ENCODE results near the gene SCG5.

- no peak for TF ChIP-seq POLR2A (IDR thresholded peaks at IDR 0.05)
- TF ChIP-seq, protein P1, sequence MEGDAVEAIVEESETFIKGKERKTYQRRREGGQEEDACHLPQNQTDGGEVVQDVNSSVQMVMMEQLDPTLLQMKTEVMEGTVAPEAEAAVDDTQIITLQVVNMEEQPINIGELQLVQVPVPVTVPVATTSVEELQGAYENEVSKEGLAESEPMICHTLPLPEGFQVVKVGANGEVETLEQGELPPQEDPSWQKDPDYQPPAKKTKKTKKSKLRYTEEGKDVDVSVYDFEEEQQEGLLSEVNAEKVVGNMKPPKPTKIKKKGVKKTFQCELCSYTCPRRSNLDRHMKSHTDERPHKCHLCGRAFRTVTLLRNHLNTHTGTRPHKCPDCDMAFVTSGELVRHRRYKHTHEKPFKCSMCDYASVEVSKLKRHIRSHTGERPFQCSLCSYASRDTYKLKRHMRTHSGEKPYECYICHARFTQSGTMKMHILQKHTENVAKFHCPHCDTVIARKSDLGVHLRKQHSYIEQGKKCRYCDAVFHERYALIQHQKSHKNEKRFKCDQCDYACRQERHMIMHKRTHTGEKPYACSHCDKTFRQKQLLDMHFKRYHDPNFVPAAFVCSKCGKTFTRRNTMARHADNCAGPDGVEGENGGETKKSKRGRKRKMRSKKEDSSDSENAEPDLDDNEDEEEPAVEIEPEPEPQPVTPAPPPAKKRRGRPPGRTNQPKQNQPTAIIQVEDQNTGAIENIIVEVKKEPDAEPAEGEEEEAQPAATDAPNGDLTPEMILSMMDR (IDR thresholded peaks at IDR 0.05): no peak
These were observed 102.1 kb downstream of the SCG5 start for GRCh38 chr15:32743411-32744140.

Measured in right lobe of liver (tissue), 4 donors.